K562 (cell line): ENCODE data around the gene ZNF556. TPM values are rescaled to one million over a fixed set of nuclear protein-coding genes. Genes with fewer than 3 reads are reported as not detected.

ENCODE experiments used
- ATAC-seq: fragments of 200-7000 bp; cut with Tn5 transposase; 3 replicates; pipeline ENCODE4 v1.9.1; 2020; ENCODE audit warnings: moderate library complexity
- BruUV-seq: library from RNA; stranded (reverse); fragments of 400-500 nt; replicated peaks from 2 replicates; lab custom pipeline; 2021; lab: Mats Ljungman, UMichigan
- CTCF ChIA-PET: fragments of 300-600 bp; formaldehyde crosslinking; extraction: SDS; loops from one replicate; lab custom pipeline; 2021; ENCODE audit warnings: low intra/inter-chr PET ratio; lab: Yijun Ruan, JAX
- POLR2A ChIA-PET: fragments of 300-600, 350-650 bp; sonication (Branson Sonifier 250); formaldehyde crosslinking; extraction: SDS; loops from one replicate; lab custom pipeline; 2021; ENCODE audit warnings: antibody characterized with exemption, inconsistent platforms; lab: Yijun Ruan, JAX
- DNase-seq, 4 experiments: peaks; one replicate each; pipeline versions ENCODE4 v3.0.0 to v3.0.0-alpha.2; 2011 to 2018; ENCODE audit warnings: low spot score in 3 of 4, mixed read lengths in 3 of 4; ENCODE audit errors: extremely low read depth in 1 of 4
- FAIRE-seq: peaks from 2 replicates; lab custom pipeline; 2011; peaks lifted over from hg19 to GRCh38; lab: Jason Lieb, UNC
- H2AFZ ChIP-seq: 2 replicates; pipeline ENCODE4 v1.6.0; 2011; ENCODE audit warnings: low read depth, low read length, control low read depth, inconsistent platforms
- H3K27ac ChIP-seq: fragments of 200-600 bp; 3 replicates; pipeline ENCODE4 v1.8.0; 2011; ENCODE audit warnings: low read depth, mild to moderate bottlenecking, control low read depth, inconsistent platforms, low read length, moderate library complexity, mixed read lengths; ENCODE audit errors: extremely low read depth
- H3K27me3 ChIP-seq, 2 experiments: fragments of 300-600 bp in 1 of 2; 2 replicates in 1 of 2; 3 replicates in 1 of 2; pipeline versions ENCODE4 v1.6.0 to v1.8.0; 2011; ENCODE audit warnings: inconsistent platforms in 2 of 2, low read length in 2 of 2, mild to moderate bottlenecking in 1 of 2, mixed read lengths in 1 of 2, moderate library complexity in 1 of 2; ENCODE audit not compliant: control insufficient read depth in 2 of 2, insufficient read depth in 2 of 2
- H3K36me3 ChIP-seq: fragments of 300-600 bp; 3 replicates; pipeline ENCODE4 v1.8.0; 2011; ENCODE audit warnings: mild to moderate bottlenecking, low read length, inconsistent platforms; ENCODE audit not compliant: control insufficient read depth, insufficient read depth
- H3K4me1 ChIP-seq, 2 experiments: fragments of 200-600 bp in 1 of 2; replicated peaks in 1 of 2; 2 replicates in 1 of 2; 3 replicates in 1 of 2; pipeline versions ENCODE4 v1.5.1 to v1.8.0; 2011; ENCODE audit warnings: inconsistent platforms in 2 of 2, low read length in 2 of 2, mild to moderate bottlenecking in 1 of 2, mixed read lengths in 1 of 2, moderate library complexity in 1 of 2; ENCODE audit not compliant: control insufficient read depth in 2 of 2, insufficient read depth in 2 of 2
- H3K4me2 ChIP-seq: 2 replicates; pipeline ENCODE4 v1.6.1; 2011; ENCODE audit warnings: low read length, control low read depth, inconsistent platforms, mixed read lengths; ENCODE audit not compliant: insufficient read depth
- H3K4me3 ChIP-seq: fragments of 200-600 bp; sonication (generic), shearing (Covaris generic); 2 replicates; pipeline ENCODE4 v1.5.1; 2016; ENCODE audit warnings: control low read depth, inconsistent platforms
- H3K79me2 ChIP-seq: fragments of 200-600 bp; 3 replicates; pipeline ENCODE4 v1.8.0; 2011; ENCODE audit warnings: low read length, inconsistent platforms; ENCODE audit not compliant: control insufficient read depth, insufficient read depth
- H3K9ac ChIP-seq, 2 experiments: 2 replicates each; pipeline versions ENCODE4 v1.6.0 to v1.6.1; 2011; ENCODE audit warnings: low read depth in 2 of 2, low read length in 2 of 2, control low read depth in 1 of 2, inconsistent platforms in 1 of 2, mild to moderate bottlenecking in 1 of 2, mixed read lengths in 1 of 2; ENCODE audit not compliant: insufficient read depth in 1 of 2
- H3K9me1 ChIP-seq: one replicate; pipeline ENCODE4 v1.6.0; 2011; ENCODE audit warnings: inconsistent platforms, mild to moderate bottlenecking, low read length, moderate library complexity; ENCODE audit not compliant: control insufficient read depth, insufficient read depth
- H3K9me3 ChIP-seq: replicated peaks from 2 replicates; pipeline ENCODE4 v1.5.1; 2011; ENCODE audit warnings: low read depth, low read length, inconsistent platforms; ENCODE audit not compliant: control insufficient read depth, insufficient read depth
- H4K20me1 ChIP-seq: replicated peaks from 2 replicates; pipeline ENCODE4 v1.6.1; 2011; ENCODE audit warnings: low read length, inconsistent platforms, mixed read lengths; ENCODE audit not compliant: control insufficient read depth, insufficient read depth
- ELK3 ChIP-seq: fragments of 450-650 bp; formaldehyde crosslinking; IDR thresholded peaks from 2 replicates; pipeline ENCODE4 v1.4.0; 2020; ENCODE audit warnings: mild to moderate bottlenecking
- NCOR1 ChIP-seq: fragments of 450-650 bp; IDR thresholded peaks from 2 replicates; pipeline ENCODE4 v1.6.1; 2016; ENCODE audit warnings: mild to moderate bottlenecking, moderate library complexity
- POU5F1 ChIP-seq: fragments of 150-350 bp; IDR thresholded peaks from 2 replicates; pipeline ENCODE4 v1.6.1; 2014; ENCODE audit warnings: borderline replicate concordance, low read length, low read depth, mild to moderate bottlenecking; ENCODE audit not compliant: partially characterized antibody
- TRIM25 ChIP-seq: fragments of 450-650 bp; IDR thresholded peaks from 2 replicates; pipeline ENCODE4 v1.7.0; 2016; ENCODE audit warnings: borderline replicate concordance
- UBTF ChIP-seq, 2 experiments: IDR thresholded peaks; 2 replicates each; pipeline ENCODE4 v1.6.1; 2012; ENCODE audit warnings: improper control_type of control experiment in 2 of 2, low read depth in 2 of 2, low read length in 2 of 2, borderline replicate concordance in 1 of 2
- ZFP91 ChIP-seq: sonication (generic); formaldehyde crosslinking; IDR thresholded peaks from 2 replicates; pipeline ENCODE4 v1.8.0; 2022; ENCODE audit warnings: mild to moderate bottlenecking, missing genetic modification reagents
- ZHX1 ChIP-seq: fragments of 150-350 bp; conservative IDR thresholded peaks from 2 replicates; pipeline ENCODE4 v1.6.1; 2014; ENCODE audit warnings: low read length
- ZSCAN29 ChIP-seq: fragments of 450-650 bp; IDR thresholded peaks from 2 replicates; pipeline ENCODE4 v1.6.1; 2017
- ZSCAN32 ChIP-seq: fragments of 450-650 bp; formaldehyde crosslinking; IDR thresholded peaks from 2 replicates; pipeline ENCODE4 v1.4.0; 2020; ENCODE audit warnings: mild to moderate bottlenecking, moderate library complexity
- WGBS: fragments of 100-300 bp; shearing (Covaris generic); methylation state at CpG from one replicate; pipeline ENCODE4 v1.1.6; 2016; ENCODE audit warnings: low coverage, mixed read lengths; ENCODE audit not compliant: insufficient coverage; ENCODE audit errors: missing lambda C conversion rate; 5-methylcytosine and 5-hydroxymethylcytosine counted together
- in situ Hi-C: fragments of 300-500 bp; cut with MboI; formaldehyde crosslinking; loops from 4 replicates; pipeline ENCODE4 v1.15.0; 2018; ENCODE audit warnings: inconsistent platforms, mixed read lengths
- intact Hi-C: fragments of 100-400 bp; cut with micrococcal nuclease; formaldehyde crosslinking; loops from 2 replicates; pipeline ENCODE4 v1.14.2; 2022
- polyA plus RNA-seq, 8 experiments: library from polyadenylated mRNA; depleted of rRNA in 4 of 8; stranded (reverse) in 5 of 8; unstranded in 3 of 8; fragments of >200 nt; fragmentation: Nextera tagmentation in 2 of 8; fragmentation: Illumina TruSeq in 1 of 8; extraction: Ambion mirVana in 2 of 8; extraction: Trizol in 1 of 8; gene quantifications; 2 replicates each; pipeline versions ENCODE4 v1.2.1 to v1.2.3, GENCODE V29; 2011 to 2014; ENCODE audit warnings: inconsistent platforms in 1 of 8, missing spikeins in 1 of 8
- total RNA-seq, 7 experiments: library from RNA; depleted of rRNA in 6 of 7; stranded (reverse); fragments of >200 nt in 6 of 7; fragmentation: Illumina TruSeq in 2 of 7; extraction: Trizol in 2 of 7; gene quantifications; 2 replicates each; pipeline versions ENCODE4 v1.2.1 to v1.2.3, GENCODE V29; 2011 to 2021; ENCODE audit warnings: low replicate concordance in 1 of 7
- TF ChIP-seq, protein P1 (sequence below): sonication (generic); formaldehyde crosslinking; IDR thresholded peaks from 2 replicates; pipeline ENCODE4 v1.8.0; 2022; ENCODE audit warnings: mild to moderate bottlenecking, missing genetic modification reagents

ZNF556 gene
- total and polyA plus RNA-seq, 9 of the 15 experiments (the other 6 are each of a cell fraction or from before 2014, with no cell fraction given): 0.01 to 0.36 (median 0.10) TPM; not detected in 1

GRCh38 chr19:2819540-2820111, 47.5 kb upstream of the ZNF556 start, which contains the start of gene ZNF554:
ZNF554 (plus strand) TSS chr19:2819868; CDS start chr19:2820072, 204 bp downstream.
- H3K79me2 ChIP-seq: peaks cover 7% of the 10 kb centered on the region
- in situ Hi-C loops (no loop called here), intact Hi-C loops (no loop called here)
- H3K9ac ChIP-seq: peak within 1 kb of the TSS; percentile 79 to 95
- H3K4me2 ChIP-seq: peak within 1 kb of the TSS; percentile 91
- 0 out of 2 replicates have a peak, but pooled peaks cover 1% of the 10 kb centered on the region for H3K9me3 ChIP-seq
- H3K4me1 ChIP-seq: peaks cover 0 to 21% of the 10 kb centered on the region in 2 experiments; a peak in 3 of 5 replicates
- BruUV-seq: no TSS peak
- CTCF ChIA-PET: no interaction called here
- peak; percentile 83 for FAIRE-seq
- peak within 1 kb of the TSS; percentile 68; the same call in 2 of the 3 replicates for H3K27ac ChIP-seq
- DNase-seq: peak; percentile 92 to 99 (median 94)
- H4K20me1 ChIP-seq: no peaks in the 10 kb centered on the region
- no peaks in the 10 kb centered on the region for H3K9me1 ChIP-seq
- H3K36me3 ChIP-seq: peaks cover 2% of the 10 kb centered on the region; the same call in 1 of the 3 replicates
- POLR2A ChIA-PET: interaction anchor here (0.5 to 1.6 kb wide), 5 partner anchors 16 to 261 kb away, joined by 3 to 4 read pairs (median 3); no protein-coding TSS in a partner anchor
- peak within 1 kb of the TSS; percentile 93 for H3K4me3 ChIP-seq
- no peaks in the 10 kb centered on the region for H3K27me3 ChIP-seq
- WGBS: under 1% methylated on average over 43 of the region's 64 CpGs
- peak within 1 kb of the TSS; percentile 87 for H2AFZ ChIP-seq
- peak; percentile 98 for ATAC-seq
- TF ChIP-seq ELK3 (CRISPR knock-in tag) (no peak), TRIM25 (no peak), ZSCAN32 (CRISPR knock-in tag) (no peak), POU5F1 (peak; percentile 63), ZHX1 (0 out of 2 replicates have a peak, but pooled peaks have one; percentile 53), UBTF (IDR thresholded peaks at IDR 0.05; ENCODE audit: borderline replicate concordance in 1 of 2, low read depth in 2 of 2, low read length in 2 of 2) (peak in 1 of 2 experiments; percentile 75; a peak in 2 of 4 replicates), NCOR1 (no peak), ZFP91 (CRISPR knock-in tag) (no peak), ZSCAN29 (no peak)
- TF ChIP-seq, protein P1, sequence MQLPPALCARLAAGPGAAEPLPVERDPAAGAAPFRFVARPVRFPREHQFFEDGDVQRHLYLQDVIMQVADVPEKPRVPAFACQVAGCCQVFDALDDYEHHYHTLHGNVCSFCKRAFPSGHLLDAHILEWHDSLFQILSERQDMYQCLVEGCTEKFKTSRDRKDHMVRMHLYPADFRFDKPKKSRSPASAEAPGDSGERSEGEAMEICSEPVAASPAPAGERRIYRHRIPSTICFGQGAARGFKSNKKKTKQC (CRISPR knock-in tag): 0 out of 2 replicates have a peak, but pooled peaks have one; percentile 30
